Muscle of leg (tissue), 11 donors: ENCODE data around the gene COL27A1. TPM values are rescaled to one million over a fixed set of nuclear protein-coding genes. Genes with fewer than 3 reads are reported as not detected.

Source experiments
- DNase-seq: peaks from one replicate; pipeline ENCODE4 v3.0.0; 2013
- H3K27ac ChIP-seq: one replicate; pipeline ENCODE4 v1.5.1; 2013; ENCODE audit warnings: mild to moderate bottlenecking, low read length, control low read depth
- H3K27me3 ChIP-seq: one replicate; pipeline ENCODE4 v1.6.1; 2013; ENCODE audit warnings: low read length; ENCODE audit not compliant: control insufficient read depth, insufficient read depth
- H3K36me3 ChIP-seq: one replicate; pipeline ENCODE4 v1.6.1; 2013; ENCODE audit warnings: low read length; ENCODE audit not compliant: control insufficient read depth, insufficient read depth
- H3K4me1 ChIP-seq: one replicate; pipeline ENCODE4 v1.6.1; 2013; ENCODE audit warnings: low read length; ENCODE audit not compliant: control insufficient read depth, insufficient read depth
- H3K4me3 ChIP-seq: one replicate; pipeline ENCODE4 v1.5.1; 2013; ENCODE audit warnings: low read length, control low read depth
- H3K9me3 ChIP-seq: replicated peaks from 2 replicates; pipeline ENCODE4 v1.6.1; 2013; ENCODE audit warnings: low read depth, low read length; ENCODE audit not compliant: control insufficient read depth
- WGBS: methylation state at CpG from one replicate; pipeline ENCODE4 v1.1.5; 2013; ENCODE audit warnings: missing lambda C conversion rate; ENCODE audit not compliant: insufficient coverage; 5-methylcytosine and 5-hydroxymethylcytosine counted together
- polyA plus RNA-seq, 8 donors: library from polyadenylated mRNA; unstranded; fragments of 120-200 nt; gene quantifications; one replicate each; pipeline versions ENCODE4 v1.2.1 to v1.2.3, GENCODE V29; 2013; ENCODE audit warnings: inconsistent platforms in 1 of 8, low replicate concordance in 1 of 8; ENCODE audit not compliant: insufficient read length in 8 of 8, insufficient read depth in 1 of 8
- total RNA-seq: library from RNA; stranded (reverse); fragments of 120-200 nt; gene quantifications from one replicate; pipeline ENCODE4 v1.2.4, GENCODE V29; 2013

Gene COL27A1
- total and polyA plus RNA-seq, 9 donors, result 22.1 to 41.3 (median 33.9) TPM

DNA sequence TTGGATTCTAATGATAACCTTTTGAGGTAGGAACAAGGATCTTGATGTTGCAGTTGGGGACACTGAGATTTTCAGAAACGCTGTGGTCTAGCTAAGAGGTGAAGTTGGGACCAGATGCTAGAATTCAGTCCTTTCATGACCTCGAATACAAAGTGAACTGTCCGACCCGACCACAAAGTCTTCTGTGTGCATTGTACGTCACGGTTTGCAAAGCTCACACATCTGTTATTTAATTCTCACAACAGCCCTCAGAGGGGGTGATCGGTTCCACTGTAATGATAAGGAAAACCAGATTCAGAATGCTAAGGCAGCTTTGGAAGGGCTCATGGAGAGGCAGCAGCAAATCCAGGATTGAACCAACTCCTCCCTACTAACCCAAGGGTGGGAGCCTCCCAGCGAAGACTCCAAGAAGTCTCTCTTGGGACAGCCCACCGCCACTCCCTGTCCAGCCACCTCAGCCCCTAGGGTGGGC lies 39.6 kb upstream of the COL27A1 start:
- no peak overlapping the region for H3K4me3 ChIP-seq
- H3K4me1 ChIP-seq, result peaks cover 23% of the 10 kb centered on the region
- H3K36me3 ChIP-seq, result no peaks in the 10 kb centered on the region
- no peaks in the 10 kb centered on the region for H3K9me3 ChIP-seq
- no peak overlapping the region for H3K27ac ChIP-seq
- H3K27me3 ChIP-seq, result peaks cover 13% of the 10 kb centered on the region
- WGBS, result 60% methylated on average over 1 of the region's 9 CpGs
- peak; percentile 54 for DNase-seq

DNA sequence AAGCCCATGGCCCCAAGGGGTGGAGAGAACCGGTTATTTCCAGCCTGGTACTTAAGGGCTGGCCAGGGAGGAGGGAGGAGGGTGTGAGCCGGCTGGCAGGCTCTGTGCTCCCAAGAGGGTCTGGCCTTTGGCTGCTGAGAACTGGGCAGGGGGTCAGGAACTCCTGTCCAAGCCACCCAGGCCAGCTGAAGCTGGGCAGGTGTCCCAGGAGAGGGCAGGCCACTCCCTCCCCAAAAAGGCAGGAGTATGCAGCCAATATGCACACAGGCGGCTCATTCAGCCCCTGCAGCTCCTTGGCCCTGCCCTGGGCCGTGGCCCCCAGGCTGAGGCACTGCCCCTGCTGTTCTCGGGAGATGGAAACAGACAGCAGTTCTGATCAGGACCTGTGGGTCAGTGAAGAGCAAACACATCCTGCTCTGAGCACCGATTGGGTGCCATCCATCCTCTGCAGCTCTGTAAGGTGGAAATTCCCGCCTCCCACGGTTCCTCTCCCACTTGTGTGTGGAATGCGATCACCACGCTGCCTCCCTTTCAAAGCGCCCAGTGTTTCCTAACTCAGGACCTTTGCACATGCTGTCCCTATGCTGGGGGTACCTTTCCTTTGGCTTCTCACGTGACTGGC lies 39.1 kb upstream of the COL27A1 start:
- DNase-seq, result no peak
- no peak overlapping the region for H3K27ac ChIP-seq

DNA sequence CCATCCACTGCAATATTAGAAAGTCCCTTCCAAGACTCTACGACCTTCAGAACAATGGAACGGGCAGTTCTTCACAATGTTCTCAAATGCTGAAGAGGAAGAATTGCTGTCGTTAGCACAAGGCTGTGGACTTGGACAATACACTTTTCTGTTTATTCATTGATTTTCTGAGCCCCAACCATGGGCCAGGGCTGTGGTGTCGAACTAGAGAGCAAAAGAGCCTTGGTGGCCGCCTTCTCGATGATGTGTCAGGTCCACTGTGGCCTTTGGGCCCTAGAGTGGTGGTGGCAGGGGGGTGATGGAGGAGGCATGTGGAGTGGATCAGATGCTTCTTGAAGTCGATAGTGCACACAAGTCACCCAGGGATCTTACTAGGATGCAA lies 37.7 kb upstream of the COL27A1 start:
- H3K4me3 ChIP-seq, result no peak overlapping the region
- no peaks in the 10 kb centered on the region for H3K36me3 ChIP-seq
- peaks cover 31% of the 10 kb centered on the region for H3K4me1 ChIP-seq
- DNase-seq, result no peak
- H3K27ac ChIP-seq, result no peak overlapping the region
- WGBS, result 89% methylated on average over 6 of the region's 7 CpGs
- H3K27me3 ChIP-seq, result peaks cover 12% of the 10 kb centered on the region
- H3K9me3 ChIP-seq, result no peaks in the 10 kb centered on the region

More for the DNA sequence above, 39.1 kb upstream of the COL27A1 start:
- H3K4me1 ChIP-seq, result peaks cover 24% of the 10 kb centered on the region
- peaks cover 13% of the 10 kb centered on the region for H3K27me3 ChIP-seq
- H3K36me3 ChIP-seq, result no peaks in the 10 kb centered on the region
- H3K9me3 ChIP-seq, result no peaks in the 10 kb centered on the region
- 78% methylated on average over 10 of the region's 12 CpGs for WGBS
- no peak overlapping the region for H3K4me3 ChIP-seq

DNA sequence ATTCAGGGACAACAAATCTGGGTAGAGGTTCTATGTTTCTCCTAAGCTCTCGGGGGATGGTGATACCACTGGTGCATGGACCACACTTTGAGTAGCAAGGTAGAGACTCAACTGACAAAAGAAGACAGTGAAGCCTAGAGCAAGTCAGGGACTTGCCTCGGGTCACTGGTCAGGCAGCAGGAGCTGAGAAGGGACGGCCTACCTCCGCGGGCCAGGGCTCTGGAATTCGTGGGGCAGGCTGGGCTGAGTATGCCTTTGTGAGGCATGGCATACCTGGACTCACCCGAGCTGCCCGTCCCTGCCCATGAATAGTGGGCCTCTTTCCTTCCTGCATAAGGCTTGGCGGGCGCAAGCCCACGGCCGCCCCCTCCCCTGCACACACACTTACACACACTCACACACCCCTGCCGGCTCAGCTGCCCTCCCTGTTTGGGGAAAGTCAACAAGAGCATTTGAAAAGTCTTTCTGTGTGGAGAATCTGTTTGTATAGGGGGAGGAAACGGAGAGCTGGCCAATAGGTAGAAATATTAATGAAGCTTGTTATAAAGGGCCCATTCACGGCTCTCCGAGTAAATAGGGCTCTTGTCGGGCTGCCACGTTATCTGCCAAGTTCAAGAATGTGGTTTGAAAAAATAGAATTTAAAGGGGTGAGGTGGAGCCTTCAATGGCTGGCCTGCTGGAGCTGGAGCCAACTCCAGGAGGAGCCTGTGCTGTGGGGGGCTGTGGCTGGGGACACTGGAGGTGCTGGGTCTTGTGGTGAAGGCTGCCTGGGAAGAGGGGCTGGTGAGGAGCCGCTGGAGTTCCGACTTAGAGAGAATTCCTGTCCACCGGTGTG lies 37.1 kb upstream of the COL27A1 start:
- Histone ChIP-seq H3K27me3 (peaks cover 9% of the 10 kb centered on the region), H3K4me3 (no peak overlapping the region), H3K4me1 (peaks cover 28% of the 10 kb centered on the region), H3K36me3 (no peaks in the 10 kb centered on the region), H3K27ac (no peak overlapping the region), H3K9me3 (no peaks in the 10 kb centered on the region)
- WGBS, result 69% methylated on average over 13 of the region's 21 CpGs
- no peak for DNase-seq

DNA sequence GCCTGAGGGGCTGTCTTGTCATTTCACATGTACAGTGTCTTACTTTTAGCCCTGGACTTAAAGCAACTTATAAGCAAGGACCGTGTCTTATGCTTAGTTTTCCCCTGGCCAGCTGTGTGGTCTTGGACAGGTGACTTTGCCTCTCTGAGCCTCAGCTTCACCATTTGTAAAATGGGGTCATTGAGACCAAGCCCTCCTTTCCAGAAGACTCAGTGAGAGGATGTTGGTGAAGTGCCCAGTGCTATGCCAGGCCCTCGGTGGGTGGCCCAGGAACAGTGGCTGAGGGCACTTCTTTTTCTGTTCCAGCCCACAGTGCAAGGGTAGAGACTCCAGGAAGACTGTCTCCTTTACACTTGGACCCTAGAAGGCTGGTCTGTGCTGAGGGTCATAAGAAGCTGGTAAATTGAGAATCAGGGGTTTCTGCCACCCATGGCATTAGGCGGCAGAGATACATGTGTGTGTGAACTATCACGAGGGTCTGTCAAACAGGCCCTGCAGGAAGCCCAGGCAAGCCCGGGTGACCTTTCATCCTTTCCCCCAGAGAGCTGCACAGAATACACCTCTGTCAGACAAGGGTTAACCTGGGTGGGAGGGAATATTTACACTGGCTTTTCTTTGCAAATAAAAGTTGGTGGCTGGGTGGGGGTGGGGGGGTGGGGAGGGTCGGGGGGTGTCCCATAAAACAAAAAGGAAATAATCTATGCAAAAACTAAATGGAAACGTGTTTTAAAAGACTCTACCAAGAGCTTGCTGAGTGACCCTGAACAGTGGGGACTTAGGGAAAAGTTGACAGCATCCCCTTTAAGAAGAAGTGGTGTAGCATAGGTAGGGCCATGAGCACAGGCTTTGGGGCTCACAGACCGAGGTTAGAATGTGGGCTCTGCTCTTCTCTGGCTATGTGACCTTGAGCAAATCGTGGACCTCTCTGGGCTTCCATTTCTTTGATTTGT lies 35.8 kb upstream of the COL27A1 start:
- WGBS, result 69% methylated on average over 4 of the region's 9 CpGs
- H3K36me3 ChIP-seq, result no peaks in the 10 kb centered on the region
- no peak for DNase-seq
- no peaks in the 10 kb centered on the region for H3K9me3 ChIP-seq
- H3K27ac ChIP-seq, result no peak overlapping the region
- H3K4me1 ChIP-seq, result peaks cover 25% of the 10 kb centered on the region
- no peak overlapping the region for H3K4me3 ChIP-seq
- H3K27me3 ChIP-seq, result peaks cover 8% of the 10 kb centered on the region

DNA sequence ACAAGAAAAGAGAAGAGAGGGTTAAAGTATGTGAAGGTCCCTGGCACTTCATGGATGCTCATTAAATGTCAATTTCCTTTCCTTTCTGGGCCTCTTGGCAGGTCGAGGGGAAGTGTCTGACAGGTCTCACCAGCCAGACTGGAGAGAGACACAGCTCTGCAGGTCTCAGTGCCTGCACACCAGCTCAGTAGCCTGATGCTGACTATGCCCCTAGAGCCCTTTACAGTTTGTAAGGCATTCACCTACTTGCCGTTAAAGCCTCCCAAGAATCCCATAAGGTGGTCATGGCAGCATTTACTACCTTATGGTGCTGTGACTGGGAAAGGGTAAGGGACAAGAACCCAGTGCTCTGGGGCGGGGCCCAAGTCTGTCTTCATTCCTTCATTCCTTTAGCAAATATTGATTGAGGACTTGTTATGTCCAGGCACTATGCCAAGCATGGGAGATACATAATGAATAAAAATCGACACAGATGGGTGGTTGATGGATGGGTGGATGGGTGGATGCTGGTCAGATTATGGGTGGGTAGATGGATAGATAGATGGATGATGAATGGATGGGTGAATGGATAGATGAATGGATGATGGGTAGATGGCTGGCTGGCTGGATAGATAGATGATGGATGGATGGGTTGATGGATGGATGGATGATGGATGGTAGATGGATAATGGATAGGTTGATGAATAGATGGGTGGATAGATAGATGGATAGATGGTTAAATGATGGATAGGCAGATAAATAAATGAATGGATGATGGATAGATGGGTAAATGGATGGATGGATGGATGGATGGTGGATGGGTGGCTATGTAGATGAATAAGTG lies 34.9 kb upstream of the COL27A1 start:
- peaks cover 8% of the 10 kb centered on the region for H3K27me3 ChIP-seq
- no peak overlapping the region for H3K4me3 ChIP-seq
- H3K27ac ChIP-seq, result no peak overlapping the region
- DNase-seq, result no peak
- 56% methylated on average over 3 of the region's 4 CpGs for WGBS
- H3K4me1 ChIP-seq, result peaks cover 25% of the 10 kb centered on the region
- no peaks in the 10 kb centered on the region for H3K36me3 ChIP-seq
- H3K9me3 ChIP-seq, result no peaks in the 10 kb centered on the region

DNA sequence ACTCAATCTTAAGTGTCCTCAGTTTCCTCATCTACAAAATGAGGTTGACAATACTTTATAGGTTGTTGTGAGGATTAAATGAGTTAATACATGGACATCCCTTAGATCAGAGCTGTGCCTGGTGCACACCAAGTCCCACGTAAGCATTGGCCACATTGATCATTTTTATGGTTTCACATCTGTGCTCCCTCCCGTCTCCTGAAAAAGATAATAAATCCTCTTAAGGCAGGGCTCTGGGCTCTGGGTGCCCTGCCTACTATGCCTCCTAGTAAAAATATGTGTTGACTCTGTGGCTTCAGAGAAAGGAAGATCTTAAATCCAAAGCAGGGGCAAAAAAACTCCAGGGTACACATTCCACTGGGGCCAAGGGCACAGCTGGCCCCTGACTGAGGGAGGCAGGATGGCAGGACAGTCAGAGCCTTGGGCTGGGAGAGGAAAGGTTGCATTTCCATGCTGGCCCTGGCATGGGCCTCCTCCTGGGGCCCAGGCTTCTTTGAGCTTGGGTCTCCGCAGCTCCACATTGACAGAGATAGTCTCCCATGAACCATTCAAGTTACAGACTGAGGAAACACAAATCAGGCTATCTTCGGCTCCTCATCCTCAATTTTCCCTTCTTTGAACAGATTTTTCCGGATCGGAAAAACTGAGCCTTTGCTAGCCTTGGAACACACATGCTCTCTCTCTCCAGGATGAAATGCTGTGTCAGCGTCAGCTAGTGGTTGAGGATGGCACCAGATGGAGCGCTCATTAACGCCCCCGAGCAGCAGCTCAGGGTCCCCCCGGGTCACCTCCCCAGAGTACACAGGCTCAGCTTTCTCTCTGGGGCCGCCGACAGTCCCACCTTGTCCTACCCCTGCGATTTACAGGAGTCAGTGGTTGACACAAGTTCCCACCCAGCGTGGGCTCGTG lies 33.9 kb upstream of the COL27A1 start:
- Histone ChIP-seq H3K36me3 (no peaks in the 10 kb centered on the region), H3K27me3 (peaks cover 6% of the 10 kb centered on the region), H3K4me3 (no peak overlapping the region), H3K4me1 (peaks cover 18% of the 10 kb centered on the region), H3K9me3 (no peaks in the 10 kb centered on the region), H3K27ac (peak overlapping the region; percentile 13)
- WGBS, result 54% methylated on average over 13 of the region's 16 CpGs
- DNase-seq, result peak; percentile 87

DNA sequence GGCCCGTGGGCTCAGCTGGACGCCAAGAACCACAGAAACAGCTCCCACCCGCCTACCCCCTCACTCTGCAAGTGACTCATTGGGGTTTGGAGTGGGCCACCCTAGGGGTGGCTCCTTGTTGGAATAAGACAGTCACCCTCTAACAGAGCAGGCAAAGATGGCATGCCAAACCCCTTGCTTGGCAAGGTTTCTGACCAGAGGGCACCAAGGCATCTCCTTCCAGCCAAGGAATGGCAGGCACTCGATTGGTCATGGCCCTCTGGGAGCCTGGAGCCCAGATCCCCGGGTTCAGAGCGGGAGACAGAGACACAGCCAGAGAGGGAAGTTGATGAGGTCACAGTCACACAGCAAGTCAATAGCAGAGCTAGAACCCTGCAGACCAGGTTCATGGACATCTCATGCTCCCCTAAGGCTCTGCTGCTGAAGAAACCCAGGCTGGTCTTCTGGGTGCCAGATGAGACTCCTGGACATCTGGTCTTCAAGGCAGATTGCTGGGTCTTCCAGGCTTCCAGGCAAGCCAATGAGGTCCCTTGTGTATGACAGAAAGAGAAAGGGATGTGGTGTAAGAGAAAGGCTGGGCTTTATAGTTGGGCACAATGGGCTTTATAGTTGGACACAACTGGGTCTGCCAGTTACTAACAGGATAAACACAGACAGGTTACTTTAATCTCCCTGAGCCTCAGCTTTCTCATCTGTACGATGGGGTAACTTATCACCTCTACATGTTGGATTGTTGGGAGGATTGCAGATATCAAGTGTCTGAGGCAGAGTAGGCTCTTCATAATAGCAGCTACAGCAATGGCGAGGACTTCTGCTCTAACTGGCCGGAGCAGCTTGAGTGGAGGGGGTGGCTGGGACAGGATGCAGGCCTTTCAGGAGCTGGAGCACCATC lies 33.0 kb upstream of the COL27A1 start:
- H3K4me3 ChIP-seq, result no peak overlapping the region
- H3K27me3 ChIP-seq, result peaks cover 6% of the 10 kb centered on the region
- 81% methylated on average over 7 of the region's 9 CpGs for WGBS
- no peaks in the 10 kb centered on the region for H3K36me3 ChIP-seq
- no peak for DNase-seq
- no peak overlapping the region for H3K27ac ChIP-seq
- H3K4me1 ChIP-seq, result peaks cover 17% of the 10 kb centered on the region
- H3K9me3 ChIP-seq, result no peaks in the 10 kb centered on the region
